Amygdala (tissue), 56 donors: ENCODE measurements around the gene GNG8.
"Not testable (repeated sequence)": the region's sequence is repeated elsewhere in the genome, so short reads cannot be mapped to it uniquely, and the experiment has no call there.

ENCODE experiments used
- DNase-seq, 56 donors: peaks; one replicate each; lab custom pipeline; 2025; lab: John Stamatoyannopoulos, UW

The GNG8 gene

GRCh38 chr19:46648060-46648960, 12.3 kb upstream of the GNG8 start:
- DNase-seq: no peak

- DNase-seq: no peak
These were observed 10.4 kb upstream of the GNG8 start for GRCh38 chr19:46646402-46646801.

DNA sequence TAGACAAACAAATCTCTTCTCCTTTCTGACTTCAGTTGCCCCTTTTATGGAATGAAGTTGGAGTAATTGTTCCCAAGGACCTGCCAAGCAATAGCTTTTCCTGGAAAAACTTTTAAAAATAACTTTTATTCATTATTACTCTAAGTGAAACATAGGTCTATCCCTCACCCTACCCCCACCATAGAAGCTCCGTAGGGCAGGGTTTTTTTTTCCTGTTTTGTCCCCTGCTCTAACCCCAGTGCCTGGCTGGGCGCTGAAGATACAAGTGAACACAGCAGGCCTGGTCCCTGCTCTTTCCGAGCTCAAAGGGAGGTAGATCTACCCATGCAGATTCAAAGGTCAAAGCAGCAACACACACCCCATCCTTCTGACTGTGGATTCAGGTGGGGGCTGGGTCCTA, 8.7 kb upstream of the GNG8 start:
- no peak for DNase-seq

- DNase-seq: no peak
These were observed 4.7 kb upstream of the GNG8 start for GRCh38 chr19:46640656-46641055.

- DNase-seq: peak in 8 of 56 donors; percentile 14 to 67 (median 38)
These were observed 3.6 kb upstream of the GNG8 start for GRCh38 chr19:46639358-46640182.

DNA sequence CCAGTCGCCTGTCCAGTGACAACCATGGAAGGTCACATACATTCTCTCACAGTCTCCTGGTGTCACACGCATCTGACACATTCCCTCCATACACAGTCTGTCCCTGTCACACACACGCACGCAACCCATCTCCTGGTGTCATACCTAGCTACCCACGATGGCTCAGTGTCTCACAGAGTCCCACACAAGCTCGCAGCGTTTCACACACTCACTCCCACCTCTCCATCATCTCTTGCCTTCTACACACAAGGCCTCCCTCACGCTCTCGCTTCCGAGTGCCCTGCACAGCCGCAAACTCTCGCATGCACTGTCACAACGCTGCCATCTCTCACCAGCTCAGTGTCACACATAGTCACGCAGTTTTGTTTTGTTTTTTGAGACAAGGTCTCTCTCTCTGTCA, 1.2 kb upstream of the GNG8 start:
- peak in 6 of 56 donors; percentile 7 to 30 (median 18) for DNase-seq

- DNase-seq: peak in 2 of 56 donors; percentile 47 to 64
These were observed 1.3 kb downstream of the GNG8 start for GRCh38 chr19:46634656-46635218.

DNA sequence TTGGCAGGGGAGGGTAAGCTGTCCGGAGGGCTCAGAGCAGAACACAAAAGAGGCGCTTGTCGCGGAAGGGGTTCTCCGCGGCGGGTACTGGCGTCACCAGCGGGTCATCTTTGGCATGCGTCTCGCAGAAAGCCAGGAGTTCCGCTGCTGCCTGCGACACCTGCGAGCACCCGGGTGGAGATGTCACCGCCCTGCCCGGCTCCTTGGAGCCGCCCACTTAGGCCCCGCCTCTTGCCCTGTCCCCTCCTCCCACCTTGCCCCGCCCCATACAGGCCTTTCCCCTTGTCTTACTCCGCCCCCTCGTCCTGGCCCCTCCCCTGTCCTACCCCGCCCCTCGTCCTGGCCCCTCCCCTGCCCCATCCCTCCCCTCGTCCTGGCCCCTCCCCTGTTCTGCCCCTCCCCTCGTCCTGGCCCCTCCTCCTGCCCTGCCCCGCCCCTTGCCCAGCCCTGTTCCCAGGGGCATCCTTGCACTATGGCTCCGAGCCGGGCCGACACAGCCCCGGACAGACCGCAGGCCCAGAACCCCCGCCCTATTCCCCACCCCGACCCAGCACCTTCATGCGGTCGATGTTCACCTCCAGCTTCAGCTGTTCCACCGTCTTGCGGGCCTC, 1.9 kb downstream of the GNG8 start:
- peak in 53 of 56 donors; percentile 21 to 98 (median 72) for DNase-seq

DNA sequence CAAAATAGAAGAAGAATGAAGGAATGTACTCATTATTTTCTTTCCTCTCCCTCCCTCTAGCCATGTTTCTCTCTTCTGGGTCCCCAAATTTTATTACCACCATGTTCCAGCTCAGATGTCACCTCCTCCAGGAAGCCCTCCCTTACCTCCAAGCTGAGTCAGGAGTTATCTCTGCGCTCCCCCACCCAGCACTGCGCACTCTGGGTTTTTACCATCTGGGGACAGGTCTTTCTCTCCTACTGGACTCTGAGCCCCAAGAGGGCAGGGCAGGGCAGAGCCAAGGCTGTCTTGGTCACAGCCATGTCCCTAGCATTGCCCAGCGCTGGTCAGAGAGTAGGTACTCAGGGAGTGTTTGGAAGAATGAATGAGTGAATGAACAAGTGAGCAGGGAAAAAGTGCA, 2.9 kb downstream of the GNG8 start:
- no peak for DNase-seq

DNA sequence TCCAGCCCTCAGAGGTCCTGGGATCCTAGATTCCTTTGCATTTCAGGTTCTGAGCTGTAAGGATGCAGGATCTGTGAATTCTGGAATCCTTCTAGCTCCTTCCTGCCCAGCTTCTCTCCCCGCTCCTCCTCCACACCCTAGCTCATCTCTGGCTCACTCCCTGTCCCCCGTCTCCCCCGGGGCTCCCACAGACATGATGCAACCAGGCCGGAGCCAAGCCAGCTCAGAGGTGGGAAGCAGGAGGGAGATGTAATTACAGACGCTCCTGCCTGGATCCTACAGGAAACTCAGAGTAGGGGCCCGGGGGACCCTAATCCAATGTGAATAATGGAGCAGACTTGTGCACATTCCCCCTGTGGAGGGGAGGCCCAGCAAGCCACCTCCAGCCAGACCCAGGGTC, 4.5 kb downstream of the GNG8 start:
- no peak for DNase-seq

DNA sequence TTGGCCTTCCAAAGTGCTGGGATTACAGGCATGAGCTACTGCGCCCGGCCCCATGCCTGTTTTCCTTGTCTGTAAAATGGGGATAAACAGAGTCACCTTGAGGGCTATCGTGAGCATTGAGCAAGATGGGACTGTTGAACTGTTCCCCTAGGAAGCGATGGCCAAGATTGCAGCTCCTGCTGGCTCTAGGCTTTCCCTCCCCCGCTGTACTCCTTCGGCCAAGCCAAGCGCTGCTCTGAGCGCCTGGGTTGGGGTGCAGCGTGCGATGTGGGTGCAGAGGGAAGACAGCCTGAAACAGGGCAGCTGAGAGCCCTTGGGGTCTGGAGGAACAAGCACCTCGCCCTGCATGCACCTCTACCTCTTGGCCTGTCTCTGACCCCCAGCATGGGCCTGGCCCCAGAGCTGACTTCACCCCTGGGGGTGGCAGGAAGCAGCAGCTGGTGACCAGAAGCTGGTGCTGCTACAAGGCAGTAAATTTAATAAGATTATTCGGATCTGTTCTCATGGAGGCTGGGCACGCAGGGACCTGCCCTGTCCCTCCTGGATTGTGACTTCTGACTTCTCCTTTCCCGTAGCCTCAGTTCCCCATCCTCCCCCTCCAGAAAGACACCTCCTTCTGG, 5.3 kb downstream of the GNG8 start:
- DNase-seq: no peak

GRCh38 chr19:46629546-46630025, 6.4 kb downstream of the GNG8 start:
- no peak for DNase-seq

- DNase-seq: not testable (repeated sequence)
These were observed 7.0 kb downstream of the GNG8 start for GRCh38 chr19:46628970-46629369.

DNA sequence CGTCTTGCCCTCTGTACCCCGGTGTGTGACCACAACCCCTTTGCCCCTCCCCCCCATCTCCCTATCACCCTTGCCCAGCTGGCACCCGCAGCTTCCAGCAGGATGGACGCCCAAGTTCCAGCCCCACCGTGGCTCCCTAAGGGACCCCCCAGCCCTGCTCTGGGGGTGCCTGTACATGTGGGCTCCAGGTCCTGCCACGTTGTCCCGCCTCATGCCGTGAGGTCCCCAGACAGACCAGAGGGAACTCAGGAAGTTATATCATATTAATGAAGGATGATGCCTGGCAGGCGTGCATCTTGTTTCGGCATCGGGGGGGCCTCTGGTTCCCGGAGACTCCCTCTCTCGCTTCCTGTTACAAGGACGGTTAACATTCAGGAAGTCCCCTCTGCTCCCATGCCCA, 9.6 kb downstream of the GNG8 start:
- no peak for DNase-seq

- no peak for DNase-seq
These were observed 10.3 kb downstream of the GNG8 start for GRCh38 chr19:46625731-46626130.

- DNase-seq: no peak
These were observed 10.9 kb downstream of the GNG8 start, which contains the start of gene PTGIR for GRCh38 chr19:46624958-46625661. TSS of gene PTGIR (minus strand) at chr19:46625089. CDS start at chr19:46624225, 864 bp downstream.

- no peak for DNase-seq
These were observed 12.0 kb downstream of the GNG8 start for GRCh38 chr19:46623915-46624502.

DNA sequence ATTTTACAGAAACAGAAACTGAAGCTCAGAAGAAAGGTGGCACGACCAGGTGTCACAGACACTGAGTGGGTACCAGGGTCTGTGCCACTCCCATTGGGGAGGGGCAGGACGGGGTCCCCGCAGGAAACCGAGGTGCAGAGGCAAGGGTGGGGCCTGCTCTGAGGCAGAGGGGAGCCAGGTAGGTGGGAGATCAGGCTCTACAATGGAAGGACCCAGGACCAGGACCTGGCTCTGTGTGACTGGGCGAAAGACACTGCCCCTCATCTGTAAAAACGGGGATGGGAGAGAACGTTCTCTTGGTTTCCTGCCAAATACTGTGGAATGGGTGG, 13.9 kb downstream of the GNG8 start:
- no peak for DNase-seq
